22Rv1 (cell line): Measurements from ENCODE around the gene SNAPC4.

Experiments
- ZFX ChIP-seq: fragments of 450-650 bp; IDR thresholded peaks from 2 replicates; pipeline ENCODE4 v1.6.1; 2017; ENCODE audit warnings: antibody characterized with exemption, borderline replicate concordance
- TF ChIP-seq, protein P1 (sequence below): fragments of 450-650 bp; IDR thresholded peaks from 2 replicates; pipeline ENCODE4 v1.5.1; 2017; ENCODE audit warnings: mild to moderate bottlenecking

GRCh38 chr9:136433043-136433715 is 33.2 kb upstream of the SNAPC4 start:
- TF ChIP-seq, protein P1, sequence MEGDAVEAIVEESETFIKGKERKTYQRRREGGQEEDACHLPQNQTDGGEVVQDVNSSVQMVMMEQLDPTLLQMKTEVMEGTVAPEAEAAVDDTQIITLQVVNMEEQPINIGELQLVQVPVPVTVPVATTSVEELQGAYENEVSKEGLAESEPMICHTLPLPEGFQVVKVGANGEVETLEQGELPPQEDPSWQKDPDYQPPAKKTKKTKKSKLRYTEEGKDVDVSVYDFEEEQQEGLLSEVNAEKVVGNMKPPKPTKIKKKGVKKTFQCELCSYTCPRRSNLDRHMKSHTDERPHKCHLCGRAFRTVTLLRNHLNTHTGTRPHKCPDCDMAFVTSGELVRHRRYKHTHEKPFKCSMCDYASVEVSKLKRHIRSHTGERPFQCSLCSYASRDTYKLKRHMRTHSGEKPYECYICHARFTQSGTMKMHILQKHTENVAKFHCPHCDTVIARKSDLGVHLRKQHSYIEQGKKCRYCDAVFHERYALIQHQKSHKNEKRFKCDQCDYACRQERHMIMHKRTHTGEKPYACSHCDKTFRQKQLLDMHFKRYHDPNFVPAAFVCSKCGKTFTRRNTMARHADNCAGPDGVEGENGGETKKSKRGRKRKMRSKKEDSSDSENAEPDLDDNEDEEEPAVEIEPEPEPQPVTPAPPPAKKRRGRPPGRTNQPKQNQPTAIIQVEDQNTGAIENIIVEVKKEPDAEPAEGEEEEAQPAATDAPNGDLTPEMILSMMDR, result no peak
- no peak for TF ChIP-seq ZFX
